PC-9 (cell line): Measurements from ENCODE around the gene CNKSR3.

Experiments used
- EZH2 ChIP-seq: fragments of 200-600 bp; sonication (generic); IDR thresholded peaks from 2 replicates; pipeline ENCODE4 v1.8.0; 2017; ENCODE audit warnings: antibody characterized with exemption, low read depth
- TF ChIP-seq, protein P1 (sequence below): fragments of 200-600 bp; sonication (generic); conservative IDR thresholded peaks from 2 replicates; pipeline ENCODE4 v1.6.1; 2017; ENCODE audit warnings: mixed run types, antibody characterized with exemption, mild to moderate bottlenecking, moderate library complexity

DNA sequence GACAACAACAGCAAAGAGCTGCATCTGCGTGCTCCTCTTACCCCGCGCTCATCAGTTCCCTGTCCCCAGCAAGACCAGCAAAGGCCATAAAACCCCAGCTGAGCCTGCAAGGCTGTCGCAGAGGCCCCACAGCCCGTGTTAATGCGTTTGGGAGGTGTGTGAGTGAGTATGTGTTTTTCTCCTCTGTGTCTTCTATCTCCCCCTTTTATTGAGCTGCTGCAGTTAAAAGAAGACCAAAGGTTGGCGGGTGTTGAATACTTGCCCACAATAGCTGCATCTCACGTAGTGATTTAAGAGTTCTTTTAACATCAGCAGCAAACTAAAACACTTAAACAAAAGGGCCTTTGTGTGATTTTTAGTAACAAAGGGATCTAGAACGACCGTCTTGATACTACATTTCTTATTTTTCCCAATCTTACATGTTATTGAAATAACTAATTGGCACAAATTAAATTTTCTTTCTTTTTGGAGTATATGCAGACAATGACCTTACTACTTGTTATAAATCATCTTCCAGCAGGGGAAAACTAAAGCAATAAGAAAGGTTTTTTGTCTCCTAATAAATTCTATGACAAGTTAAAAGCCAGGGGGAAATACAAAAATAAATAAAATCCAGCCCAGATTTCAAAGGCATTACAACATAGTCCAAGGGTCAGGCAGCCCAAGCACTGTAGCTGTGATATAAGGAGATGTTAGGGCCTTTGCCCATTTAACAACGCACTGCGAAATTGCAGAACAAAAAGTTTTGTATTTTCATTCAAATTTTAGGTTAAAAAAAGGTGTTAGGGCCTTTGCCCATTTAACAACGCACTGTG, 27.2 kb upstream of the CNKSR3 start:
- TF ChIP-seq, protein P1, sequence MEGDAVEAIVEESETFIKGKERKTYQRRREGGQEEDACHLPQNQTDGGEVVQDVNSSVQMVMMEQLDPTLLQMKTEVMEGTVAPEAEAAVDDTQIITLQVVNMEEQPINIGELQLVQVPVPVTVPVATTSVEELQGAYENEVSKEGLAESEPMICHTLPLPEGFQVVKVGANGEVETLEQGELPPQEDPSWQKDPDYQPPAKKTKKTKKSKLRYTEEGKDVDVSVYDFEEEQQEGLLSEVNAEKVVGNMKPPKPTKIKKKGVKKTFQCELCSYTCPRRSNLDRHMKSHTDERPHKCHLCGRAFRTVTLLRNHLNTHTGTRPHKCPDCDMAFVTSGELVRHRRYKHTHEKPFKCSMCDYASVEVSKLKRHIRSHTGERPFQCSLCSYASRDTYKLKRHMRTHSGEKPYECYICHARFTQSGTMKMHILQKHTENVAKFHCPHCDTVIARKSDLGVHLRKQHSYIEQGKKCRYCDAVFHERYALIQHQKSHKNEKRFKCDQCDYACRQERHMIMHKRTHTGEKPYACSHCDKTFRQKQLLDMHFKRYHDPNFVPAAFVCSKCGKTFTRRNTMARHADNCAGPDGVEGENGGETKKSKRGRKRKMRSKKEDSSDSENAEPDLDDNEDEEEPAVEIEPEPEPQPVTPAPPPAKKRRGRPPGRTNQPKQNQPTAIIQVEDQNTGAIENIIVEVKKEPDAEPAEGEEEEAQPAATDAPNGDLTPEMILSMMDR = no peak
- TF ChIP-seq EZH2 = no peak
